ENCODE measurements around the gene DNAAF2.

Gene DNAAF2

DNA sequence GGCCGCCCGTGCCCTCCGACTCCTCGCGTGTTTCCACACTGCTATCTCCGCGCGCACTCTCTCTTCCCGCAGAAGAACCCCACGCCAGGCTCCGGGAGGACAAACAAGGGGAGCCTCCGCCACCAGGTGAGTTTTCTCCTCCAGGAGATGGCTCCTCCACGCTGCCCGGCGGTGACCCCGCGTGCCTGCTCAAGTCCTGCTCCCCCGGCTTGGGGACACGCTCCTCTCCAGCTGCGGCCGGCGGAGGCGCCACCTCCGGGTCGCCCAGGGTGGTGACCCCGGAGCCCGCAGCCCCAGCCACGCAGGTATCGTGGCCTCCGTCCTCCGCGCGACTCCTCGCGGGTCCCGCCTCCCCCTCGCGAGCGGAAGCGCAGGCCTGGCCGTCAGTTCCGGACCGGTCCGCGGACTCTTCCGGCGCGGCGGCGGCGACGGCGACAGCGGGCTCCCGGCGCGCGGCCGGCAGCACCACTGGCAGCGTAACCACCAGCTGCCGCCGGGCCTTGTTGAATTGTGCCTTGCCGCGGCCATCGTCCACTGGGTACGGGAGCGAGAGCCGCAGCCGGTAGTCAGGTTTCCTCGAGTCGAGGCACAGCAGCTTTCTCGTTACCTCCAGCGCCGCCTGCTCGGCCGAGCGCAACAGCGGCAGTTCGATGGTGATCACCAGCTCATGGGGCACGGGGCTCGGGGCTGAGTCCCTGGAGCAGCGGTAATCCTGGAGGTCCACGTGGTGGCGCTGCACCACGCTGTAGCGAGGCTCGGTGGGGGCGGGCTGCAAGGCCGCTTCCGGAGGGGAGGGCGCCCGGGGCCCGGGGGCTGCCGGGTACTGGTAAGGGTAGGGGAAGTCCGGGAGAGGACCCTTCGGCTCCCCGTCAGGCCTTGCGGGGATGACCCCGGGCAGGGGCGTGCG lies 1.2 kb downstream of the DNAAF2 start:
- TF ChIP-seq, protein P1, sequence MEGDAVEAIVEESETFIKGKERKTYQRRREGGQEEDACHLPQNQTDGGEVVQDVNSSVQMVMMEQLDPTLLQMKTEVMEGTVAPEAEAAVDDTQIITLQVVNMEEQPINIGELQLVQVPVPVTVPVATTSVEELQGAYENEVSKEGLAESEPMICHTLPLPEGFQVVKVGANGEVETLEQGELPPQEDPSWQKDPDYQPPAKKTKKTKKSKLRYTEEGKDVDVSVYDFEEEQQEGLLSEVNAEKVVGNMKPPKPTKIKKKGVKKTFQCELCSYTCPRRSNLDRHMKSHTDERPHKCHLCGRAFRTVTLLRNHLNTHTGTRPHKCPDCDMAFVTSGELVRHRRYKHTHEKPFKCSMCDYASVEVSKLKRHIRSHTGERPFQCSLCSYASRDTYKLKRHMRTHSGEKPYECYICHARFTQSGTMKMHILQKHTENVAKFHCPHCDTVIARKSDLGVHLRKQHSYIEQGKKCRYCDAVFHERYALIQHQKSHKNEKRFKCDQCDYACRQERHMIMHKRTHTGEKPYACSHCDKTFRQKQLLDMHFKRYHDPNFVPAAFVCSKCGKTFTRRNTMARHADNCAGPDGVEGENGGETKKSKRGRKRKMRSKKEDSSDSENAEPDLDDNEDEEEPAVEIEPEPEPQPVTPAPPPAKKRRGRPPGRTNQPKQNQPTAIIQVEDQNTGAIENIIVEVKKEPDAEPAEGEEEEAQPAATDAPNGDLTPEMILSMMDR (IDR thresholded peaks at IDR 0.05; ENCODE audit: extremely low read depth, missing control alignments), result peak; percentile 90
- peak; percentile 96 for DNase-seq (ENCODE audit: low spot score)

DNA sequence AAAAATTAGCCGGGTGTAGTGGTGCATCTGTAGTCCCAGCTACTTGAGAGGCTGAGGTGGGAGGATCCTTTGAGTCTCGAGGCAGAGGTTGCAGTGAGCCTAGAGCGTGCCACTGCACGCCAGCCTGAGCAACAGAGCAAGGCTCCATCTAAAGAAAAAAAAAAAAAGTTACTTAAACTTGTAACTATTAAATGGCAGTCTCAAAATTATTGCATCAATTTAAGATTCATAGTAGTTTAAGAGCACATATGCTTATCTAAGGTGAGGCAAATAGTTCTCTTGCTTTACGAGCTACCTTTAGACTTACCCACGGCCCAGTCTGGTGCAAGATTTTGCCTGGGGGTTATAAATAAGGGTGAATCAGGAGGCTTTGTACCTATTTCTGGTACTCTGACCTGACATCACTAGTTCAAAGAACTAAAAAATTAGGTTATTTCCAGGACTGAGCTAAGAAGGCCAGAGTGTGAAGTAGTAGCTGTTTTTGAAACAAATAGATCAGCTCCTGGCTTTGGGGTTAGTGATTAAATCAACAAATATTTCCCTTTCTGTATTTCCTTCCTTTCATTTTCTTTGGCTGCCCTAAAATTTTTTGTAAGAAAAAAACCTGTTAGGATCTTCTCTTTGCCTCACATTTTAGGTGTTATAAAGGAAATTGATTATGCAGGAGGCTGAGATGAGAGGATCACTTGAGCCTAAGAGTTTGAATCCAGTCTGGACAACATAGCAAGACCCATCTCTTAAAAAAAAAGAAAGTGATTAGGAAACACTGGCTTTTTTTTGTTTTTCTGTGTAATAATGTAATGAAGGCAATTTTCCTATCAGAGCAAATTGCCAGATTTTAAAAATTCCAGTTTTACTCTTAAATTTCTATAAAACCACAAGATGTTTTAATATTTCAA lies 10.9 kb downstream of the DNAAF2 start:
- TF ChIP-seq, protein P1 (IDR thresholded peaks at IDR 0.05; ENCODE audit: extremely low read depth, missing control alignments), result no peak
- peak; percentile 33 for DNase-seq (ENCODE audit: low spot score)

DNA sequence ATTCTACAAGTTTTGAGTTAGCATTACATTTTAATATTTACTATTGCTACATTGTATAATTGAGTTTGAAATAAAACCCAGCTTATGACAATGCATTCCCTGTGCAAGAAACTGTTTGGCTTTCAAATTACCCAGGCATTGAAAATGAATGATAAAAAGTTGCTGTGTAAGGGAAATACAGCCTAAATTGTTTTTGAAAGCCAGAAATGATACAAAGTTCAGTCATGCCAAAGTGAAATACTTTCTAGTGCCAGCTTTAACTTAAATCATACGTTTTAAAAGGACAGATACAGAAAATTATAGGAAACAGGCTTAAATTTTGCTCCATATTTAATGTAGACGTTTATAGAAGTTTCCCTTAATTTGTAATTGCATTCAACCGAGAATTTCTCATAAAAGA lies 11.7 kb downstream of the DNAAF2 start:
- TF ChIP-seq, protein P1 (IDR thresholded peaks at IDR 0.05; ENCODE audit: extremely low read depth, missing control alignments), result no peak
- no peak for DNase-seq (ENCODE audit: low spot score)

DNA sequence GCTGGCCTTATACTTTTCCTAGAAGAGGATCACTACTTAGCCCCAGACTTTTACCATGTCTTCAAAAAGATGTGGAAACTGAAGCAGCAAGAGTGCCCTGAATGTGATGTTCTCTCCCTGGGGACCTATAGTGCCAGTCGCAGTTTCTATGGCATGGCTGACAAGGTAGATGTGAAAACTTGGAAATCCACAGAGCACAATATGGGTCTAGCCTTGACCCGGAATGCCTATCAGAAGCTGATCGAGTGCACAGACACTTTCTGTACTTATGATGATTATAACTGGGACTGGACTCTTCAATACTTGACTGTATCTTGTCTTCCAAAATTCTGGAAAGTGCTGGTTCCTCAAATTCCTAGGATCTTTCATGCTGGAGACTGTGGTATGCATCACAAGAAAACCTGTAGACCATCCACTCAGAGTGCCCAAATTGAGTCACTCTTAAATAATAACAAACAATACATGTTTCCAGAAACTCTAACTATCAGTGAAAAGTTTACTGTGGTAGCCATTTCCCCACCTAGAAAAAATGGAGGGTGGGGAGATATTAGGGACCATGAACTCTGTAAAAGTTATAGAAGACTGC lies 12.9 kb downstream of the DNAAF2 start:
- no peak for DNase-seq (ENCODE audit: low spot score)

DNA sequence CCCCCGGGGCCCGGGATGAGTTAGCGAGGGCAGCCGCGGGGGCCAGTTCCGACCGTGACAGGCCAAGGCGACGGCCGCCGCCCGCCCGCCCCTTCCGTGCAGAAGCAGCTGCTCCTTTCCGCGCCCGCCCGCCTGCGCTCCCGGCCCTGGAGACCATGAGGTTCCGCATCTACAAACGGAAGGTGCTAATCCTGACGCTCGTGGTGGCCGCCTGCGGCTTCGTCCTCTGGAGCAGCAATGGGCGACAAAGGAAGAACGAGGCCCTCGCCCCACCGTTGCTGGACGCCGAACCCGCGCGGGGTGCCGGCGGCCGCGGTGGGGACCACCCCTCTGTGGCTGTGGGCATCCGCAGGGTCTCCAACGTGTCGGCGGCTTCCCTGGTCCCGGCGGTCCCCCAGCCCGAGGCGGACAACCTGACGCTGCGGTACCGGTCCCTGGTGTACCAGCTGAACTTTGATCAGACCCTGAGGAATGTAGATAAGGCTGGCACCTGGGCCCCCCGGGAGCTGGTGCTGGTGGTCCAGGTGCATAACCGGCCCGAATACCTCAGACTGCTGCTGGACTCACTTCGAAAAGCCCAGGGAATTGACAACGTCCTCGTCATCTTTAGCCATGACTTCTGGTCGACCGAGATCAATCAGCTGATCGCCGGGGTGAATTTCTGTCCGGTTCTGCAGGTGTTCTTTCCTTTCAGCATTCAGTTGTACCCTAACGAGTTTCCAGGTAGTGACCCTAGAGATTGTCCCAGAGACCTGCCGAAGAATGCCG lies 13.7 kb downstream of the DNAAF2 start:
- peak; percentile 65 for DNase-seq (ENCODE audit: low spot score)
- TF ChIP-seq, protein P1 (IDR thresholded peaks at IDR 0.05; ENCODE audit: extremely low read depth, missing control alignments), result no peak

More for the DNA sequence above, 12.9 kb downstream of the DNAAF2 start:
- TF ChIP-seq, protein P1 (IDR thresholded peaks at IDR 0.05; ENCODE audit: extremely low read depth, missing control alignments), result no peak

DNA sequence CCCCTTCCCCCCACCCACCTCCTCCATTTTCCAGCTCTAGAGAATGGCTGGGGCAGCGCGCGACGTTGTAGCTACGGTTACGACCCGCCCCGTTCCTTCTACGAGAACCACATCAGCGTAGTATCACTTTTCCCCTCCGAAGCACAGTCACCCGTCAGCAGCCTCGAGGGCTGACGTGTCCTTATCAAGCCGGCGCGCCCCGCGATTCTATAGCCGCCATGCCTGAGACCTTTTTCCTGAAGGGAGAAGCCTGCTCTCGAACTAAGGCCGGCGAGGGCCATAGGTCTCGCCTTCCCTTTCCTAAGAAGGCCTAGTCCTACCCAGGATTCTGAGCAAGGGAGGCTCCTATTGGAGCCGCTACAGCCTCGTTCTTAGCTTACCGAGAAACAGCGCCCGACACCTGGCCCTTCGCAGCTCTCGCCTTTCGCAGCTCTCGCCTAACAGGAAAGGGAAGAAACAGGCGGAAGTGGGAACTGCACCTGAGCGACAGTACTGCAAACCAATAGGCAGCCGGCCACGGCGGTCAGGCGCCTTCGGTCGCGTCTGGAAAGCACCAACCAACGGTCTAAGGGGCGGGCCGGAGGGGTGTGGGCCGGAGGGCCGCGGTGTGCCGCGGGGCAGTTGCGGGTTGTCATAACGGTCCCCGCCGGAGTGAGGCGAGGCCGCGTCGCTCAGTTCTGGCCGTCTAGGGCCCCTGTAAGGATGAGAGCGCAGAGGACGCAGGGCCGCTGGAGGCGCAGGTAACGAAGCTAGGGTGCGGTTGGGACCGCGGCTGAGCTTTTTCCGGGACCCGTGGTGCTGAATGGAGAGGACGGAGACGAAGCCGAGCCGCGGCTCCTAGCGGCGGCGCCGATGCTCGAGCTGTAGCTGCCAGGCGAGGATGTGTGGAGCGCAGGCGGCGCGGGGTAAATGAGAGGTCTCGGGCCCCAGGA lies 14.6 kb downstream of the DNAAF2 start, which contains the start of the genes MGAT2 and RPL36AL:
Gene MGAT2, plus strand, starts transcription at position 618 of the 932 bp plus-strand sequence. CDS start 470 bp downstream, outside the sequence.
Gene RPL36AL, minus strand, starts transcription at position 445 of the 932 bp plus-strand sequence. CDS start 1,522 bp downstream, outside the sequence.
- TF ChIP-seq, protein P1 (IDR thresholded peaks at IDR 0.05; ENCODE audit: extremely low read depth, missing control alignments), result no peak
- peak; percentile 98 for DNase-seq (ENCODE audit: low spot score)
